LNCaP clone FGC (cell line): Measurements from ENCODE around the gene ADCY4.

ENCODE experiments used
- DNase-seq: peaks from one replicate; pipeline ENCODE4 v3.0.0-alpha.2; 2011; ENCODE audit warnings: low read depth
- H3K4me3 ChIP-seq: 2 replicates; pipeline ENCODE4 v1.5.1; 2011; ENCODE audit warnings: mild to moderate bottlenecking, low read depth, low read length, control low read depth
- TF ChIP-seq, protein P1 (sequence below): IDR thresholded peaks from 2 replicates; pipeline ENCODE4 v1.5.1; 2012; ENCODE audit warnings: mild to moderate bottlenecking; ENCODE audit not compliant: control insufficient read depth, insufficient read depth; ENCODE audit errors: extremely low read depth

ADCY4 gene

DNA sequence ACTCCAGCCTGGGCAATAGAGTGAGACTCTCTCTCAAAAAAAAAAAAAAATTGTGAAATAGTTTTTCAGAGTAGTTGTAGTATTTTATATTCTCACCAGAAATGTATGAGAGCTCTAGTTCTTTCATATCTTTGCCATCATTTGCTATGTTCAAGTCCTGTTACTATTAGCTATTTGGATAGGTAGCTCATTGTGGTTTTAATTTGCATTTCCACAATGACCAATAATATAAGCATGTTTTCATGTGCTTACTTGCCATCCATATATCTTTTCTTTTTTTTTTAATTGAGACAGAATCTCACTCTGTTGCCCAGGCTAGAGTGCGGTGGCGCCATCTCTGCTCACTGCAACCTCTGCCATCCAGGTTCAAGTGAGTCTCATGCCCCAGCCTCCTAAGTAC, 13.3 kb upstream of the ADCY4 start:
- no peak overlapping the region for H3K4me3 ChIP-seq
- TF ChIP-seq, protein P1, sequence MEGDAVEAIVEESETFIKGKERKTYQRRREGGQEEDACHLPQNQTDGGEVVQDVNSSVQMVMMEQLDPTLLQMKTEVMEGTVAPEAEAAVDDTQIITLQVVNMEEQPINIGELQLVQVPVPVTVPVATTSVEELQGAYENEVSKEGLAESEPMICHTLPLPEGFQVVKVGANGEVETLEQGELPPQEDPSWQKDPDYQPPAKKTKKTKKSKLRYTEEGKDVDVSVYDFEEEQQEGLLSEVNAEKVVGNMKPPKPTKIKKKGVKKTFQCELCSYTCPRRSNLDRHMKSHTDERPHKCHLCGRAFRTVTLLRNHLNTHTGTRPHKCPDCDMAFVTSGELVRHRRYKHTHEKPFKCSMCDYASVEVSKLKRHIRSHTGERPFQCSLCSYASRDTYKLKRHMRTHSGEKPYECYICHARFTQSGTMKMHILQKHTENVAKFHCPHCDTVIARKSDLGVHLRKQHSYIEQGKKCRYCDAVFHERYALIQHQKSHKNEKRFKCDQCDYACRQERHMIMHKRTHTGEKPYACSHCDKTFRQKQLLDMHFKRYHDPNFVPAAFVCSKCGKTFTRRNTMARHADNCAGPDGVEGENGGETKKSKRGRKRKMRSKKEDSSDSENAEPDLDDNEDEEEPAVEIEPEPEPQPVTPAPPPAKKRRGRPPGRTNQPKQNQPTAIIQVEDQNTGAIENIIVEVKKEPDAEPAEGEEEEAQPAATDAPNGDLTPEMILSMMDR, result no peak
- no peak for DNase-seq

GRCh38 chr14:24347134-24347533, 12.3 kb upstream of the ADCY4 start:
- no peak for DNase-seq
- TF ChIP-seq, protein P1, result no peak
- H3K4me3 ChIP-seq, result no peak overlapping the region

- no peak overlapping the region for H3K4me3 ChIP-seq
- no peak for DNase-seq
- TF ChIP-seq, protein P1, result no peak
Measured at GRCh38 chr14:24343795-24344660, 9.2 kb upstream of the ADCY4 start.

GRCh38 chr14:24342889-24343288, 8.0 kb upstream of the ADCY4 start:
- no peak for DNase-seq

GRCh38 chr14:24340606-24341005, 5.7 kb upstream of the ADCY4 start:
- DNase-seq, result no peak
- H3K4me3 ChIP-seq, result no peak overlapping the region
- TF ChIP-seq, protein P1, result no peak

More at GRCh38 chr14:24342889-24343288, 8.0 kb upstream of the ADCY4 start:
- TF ChIP-seq, protein P1, result no peak
- H3K4me3 ChIP-seq, result no peak overlapping the region

GRCh38 chr14:24339284-24340151, 4.6 kb upstream of the ADCY4 start, which contains the start of gene RIPK3:
RIPK3 (minus strand) TSS chr14:24339991; CDS start chr14:24339826, 165 bp downstream.
- no peak for DNase-seq

More at GRCh38 chr14:24339284-24340151, 4.6 kb upstream of the ADCY4 start, which contains the start of gene RIPK3:
- H3K4me3 ChIP-seq, result no peak within 1 kb of the TSS
- TF ChIP-seq, protein P1, result no peak
